ENCODE data around the gene PLSCR4. TPM values are rescaled to one million over a fixed set of nuclear protein-coding genes. Genes with fewer than 3 reads are reported as not detected.

The PLSCR4 gene
- total and polyA plus RNA-seq, 2 of the 4 experiments (the other 2 are of a cell fraction) = 3.8 to 4.4 TPM

GRCh38 chr3:146246526-146246925, 4.4 kb downstream of the PLSCR4 start:
- no peak overlapping the region for H2BK15ac ChIP-seq (ENCODE audit: low read depth, low read length)
- DNase-seq (no peak), ATAC-seq (ENCODE audit: low read depth) (no peak)
- H2BK20ac ChIP-seq (ENCODE audit: low read depth, low read length) = no peak overlapping the region
- no peaks in the 10 kb centered on the region for H3K9me3 ChIP-seq (ENCODE audit: control insufficient read depth, insufficient read depth, low read length)
- H3K4ac ChIP-seq (ENCODE audit: low read depth, low read length) = no peak overlapping the region
- ChIA-PET CTCF (no interaction called here), POLR2A (ENCODE audit: unreplicated experiment) (no interaction called here)
- WGBS, 2 experiments (ENCODE audit: extremely low coverage in 2 of 2, insufficient read length in 1 of 2) = no CpG with 5 or more reads among the region's 2 CpGs
- H4K8ac ChIP-seq (ENCODE audit: low read depth in 2 of 2, low read length in 2 of 2) = no peak overlapping the region
- BruUV-seq (replicated peaks) = no TSS peak
- no peaks in the 10 kb centered on the region for H3K36me3 ChIP-seq (ENCODE audit: control insufficient read depth, insufficient read depth, low read length)
- no peak overlapping the region for H4K91ac ChIP-seq (ENCODE audit: insufficient read depth, low read depth, low read length)
- in situ Hi-C loops (cut with MboI; ENCODE audit: low sequenced_read_pairs) = no loop called here
- H3K4me3 ChIP-seq (ENCODE audit: insufficient read depth, low read depth, low read length) = no peak overlapping the region
- H3K27me3 ChIP-seq (ENCODE audit: control insufficient read depth, insufficient read depth, low read length) = no peaks in the 10 kb centered on the region
- H4K5ac ChIP-seq (ENCODE audit: low read depth, low read length) = no peak overlapping the region
- H3K4me1 ChIP-seq (ENCODE audit: control insufficient read depth, insufficient read depth, low read length) = no peaks in the 10 kb centered on the region; the same call in 1 of the 2 replicates
- H3K4me2 ChIP-seq (ENCODE audit: low read depth, low read length) = no peak overlapping the region
- no peak overlapping the region for H3K14ac ChIP-seq (replicated peaks; ENCODE audit: low read depth, low read length)
- H2AFZ ChIP-seq (replicated peaks; ENCODE audit: low read length, poor library complexity) = no peak overlapping the region
- H2BK5ac ChIP-seq (ENCODE audit: low read depth, low read length, poor library complexity, severe bottlenecking) = no peak overlapping the region
- H2BK120ac ChIP-seq (ENCODE audit: low read depth, low read length) = no peak overlapping the region
- H3K79me1 ChIP-seq (ENCODE audit: low read depth in 1 of 2, low read length in 2 of 2) = no peaks in the 10 kb centered on the region; a peak in 1 of 4 replicates
- TF ChIP-seq NFE2L2 (IDR thresholded peaks at IDR 0.05; ENCODE audit: low read depth, low read length) (no peak), MXI1 (IDR thresholded peaks at IDR 0.05; ENCODE audit: borderline replicate concordance, low read depth, low read length) (no peak), MAFK (IDR thresholded peaks at IDR 0.05; ENCODE audit: low read depth, low read length) (no peak), CEBPB (IDR thresholded peaks at IDR 0.05; ENCODE audit: low read depth, low read length) (no peak), MAZ (IDR thresholded peaks at IDR 0.05; ENCODE audit: borderline replicate concordance, low read depth, low read length) (no peak), RAD21 (IDR thresholded peaks at IDR 0.05; ENCODE audit: low read length) (no peak), RFX5 (IDR thresholded peaks at IDR 0.05; ENCODE audit: low read depth, low read length) (no peak), POLR2A (IDR thresholded peaks at IDR 0.05; ENCODE audit: low read depth, low read length) (no peak), SMC3 (IDR thresholded peaks at IDR 0.05; ENCODE audit: low read depth, low read length) (no peak), FOS (IDR thresholded peaks at IDR 0.05; ENCODE audit: low read depth, low read length) (no peak), RCOR1 (IDR thresholded peaks at IDR 0.05; ENCODE audit: insufficient replicate concordance, low read length) (no peak), CHD1 (IDR thresholded peaks at IDR 0.05; ENCODE audit: low read depth, low read length) (no peak), CTCF (conservative IDR thresholded peaks at IDR 0.05; ENCODE audit: low read depth, low read length) (no peak), BHLHE40 (IDR thresholded peaks at IDR 0.05; ENCODE audit: low read depth, low read length) (no peak)
- TF ChIP-seq, protein P1, sequence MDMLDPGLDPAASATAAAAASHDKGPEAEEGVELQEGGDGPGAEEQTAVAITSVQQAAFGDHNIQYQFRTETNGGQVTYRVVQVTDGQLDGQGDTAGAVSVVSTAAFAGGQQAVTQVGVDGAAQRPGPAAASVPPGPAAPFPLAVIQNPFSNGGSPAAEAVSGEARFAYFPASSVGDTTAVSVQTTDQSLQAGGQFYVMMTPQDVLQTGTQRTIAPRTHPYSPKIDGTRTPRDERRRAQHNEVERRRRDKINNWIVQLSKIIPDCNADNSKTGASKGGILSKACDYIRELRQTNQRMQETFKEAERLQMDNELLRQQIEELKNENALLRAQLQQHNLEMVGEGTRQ (IDR thresholded peaks at IDR 0.05; ENCODE audit: low read depth, low read length) = no peak
- TF ChIP-seq, protein P2, sequence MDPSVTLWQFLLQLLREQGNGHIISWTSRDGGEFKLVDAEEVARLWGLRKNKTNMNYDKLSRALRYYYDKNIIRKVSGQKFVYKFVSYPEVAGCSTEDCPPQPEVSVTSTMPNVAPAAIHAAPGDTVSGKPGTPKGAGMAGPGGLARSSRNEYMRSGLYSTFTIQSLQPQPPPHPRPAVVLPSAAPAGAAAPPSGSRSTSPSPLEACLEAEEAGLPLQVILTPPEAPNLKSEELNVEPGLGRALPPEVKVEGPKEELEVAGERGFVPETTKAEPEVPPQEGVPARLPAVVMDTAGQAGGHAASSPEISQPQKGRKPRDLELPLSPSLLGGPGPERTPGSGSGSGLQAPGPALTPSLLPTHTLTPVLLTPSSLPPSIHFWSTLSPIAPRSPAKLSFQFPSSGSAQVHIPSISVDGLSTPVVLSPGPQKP (IDR thresholded peaks at IDR 0.05; ENCODE audit: borderline replicate concordance, low read depth, low read length) = no peak
- dilution Hi-C loops (cut with HindIII; ENCODE audit: low sequenced_read_pairs, unreplicated experiment) = no loop called here
- no peak overlapping the region for H3K23ac ChIP-seq (ENCODE audit: low read depth, low read length)
- H4K20me1 ChIP-seq (ENCODE audit: insufficient read depth, low read length) = no peaks in the 10 kb centered on the region
- no peak overlapping the region for H3K27ac ChIP-seq (ENCODE audit: insufficient read depth, low read length)
- no peak overlapping the region for H2AK5ac ChIP-seq (ENCODE audit: low read depth, low read length)
- no peak overlapping the region for H2AK9ac ChIP-seq (replicated peaks; ENCODE audit: low read depth, low read length, poor library complexity)
- intact Hi-C loops (cut with micrococcal nuclease) = no loop called here
- no peak overlapping the region for H3K18ac ChIP-seq (ENCODE audit: low read depth, low read length)
- H3K9ac ChIP-seq (ENCODE audit: low read depth, low read length) = no peak overlapping the region
- no peaks in the 10 kb centered on the region for H3K9me1 ChIP-seq (ENCODE audit: insufficient read depth, low read length)
- H3K56ac ChIP-seq (ENCODE audit: extremely low read depth, insufficient read depth, low read length) = no peak overlapping the region
